Left lung (tissue), 10 donors: ENCODE data around the gene ZNF491. TPM values are rescaled to one million over a fixed set of nuclear protein-coding genes. Genes with fewer than 3 reads are reported as not detected.
"Not testable (repeated sequence)": the region's sequence is repeated elsewhere in the genome, so short reads cannot be mapped to it uniquely, and the experiment has no call there.

ENCODE experiments used
- ATAC-seq: fragments of 200-7000 bp; cut with Tn5 transposase; one replicate; pipeline ENCODE4 v1.9.1; 2020; ENCODE audit warnings: moderate library complexity
- DNase-seq, 4 donors: peaks; one replicate each; pipeline ENCODE4 v3.0.0-alpha.2; 2013 to 2020
- H3K27ac ChIP-seq, 2 donors: fragments of 200-600 bp; sonication (generic) in 1 of 2; one replicate each; pipeline versions ENCODE4 v1.5.0 to v1.8.0; 2020 to 2021
- H3K27me3 ChIP-seq, 2 donors: fragments of 200-600 bp; sonication (generic) in 1 of 2; one replicate each; pipeline versions ENCODE4 v1.5.0 to v1.8.0; 2020 to 2021
- H3K36me3 ChIP-seq, 2 donors: fragments of 200-600 bp; sonication (generic) in 1 of 2; one replicate each; pipeline versions ENCODE4 v1.5.0 to v1.8.0; 2020 to 2021
- H3K4me1 ChIP-seq, 2 donors: fragments of 200-600 bp; one replicate each; pipeline ENCODE4 v1.8.0; 2021
- H3K4me3 ChIP-seq, 2 donors: fragments of 200-600 bp; sonication (generic) in 1 of 2; one replicate each; pipeline versions ENCODE4 v1.5.0 to v1.8.0; 2020 to 2021; ENCODE audit warnings: mild to moderate bottlenecking in 1 of 2
- H3K9me3 ChIP-seq, 2 donors: fragments of 200-600 bp; sonication (generic) in 1 of 2; one replicate each; pipeline versions ENCODE4 v1.5.0 to v1.8.0; 2020 to 2021
- CTCF ChIP-seq, 2 donors: fragments of 200-600 bp; sonication (generic) in 1 of 2; IDR thresholded peaks; one replicate each; pipeline versions ENCODE4 v1.5.0 to v1.8.0; 2021; ENCODE audit warnings: antibody characterized with exemption in 2 of 2
- intact Hi-C, 2 donors: fragments of 100-400 bp; cut with DNase I; formaldehyde crosslinking; loops; one replicate each; pipeline versions ENCODE4 v1.11.2 to v1.14.2; 2022
- polyA plus RNA-seq, 6 donors: library from polyadenylated mRNA; unstranded; fragments of 120-200 nt; gene quantifications; one replicate each; pipeline ENCODE4 v1.2.1, GENCODE V29; 2013; ENCODE audit not compliant: insufficient read length in 6 of 6
- total RNA-seq, 2 donors: library from RNA; stranded (reverse); fragmentation: NEBNext Ultra II Directional; extraction: Animal tissue kit (Norgen Biotek cat#: 25700); gene quantifications; one replicate each; pipeline ENCODE4 v1.2.1, GENCODE V29; 2021
- donor health status: DM: no; HTN: yes; CAD: no.
- donor health status: DM: no; HTN: no; CAD: no.

Gene ZNF491
- total and polyA plus RNA-seq, 8 donors, result 2.0 to 10.2 (median 8.7) TPM

- Histone ChIP-seq H3K9me3 (peaks cover 0 to 4% of the 10 kb centered on the region in 2 donors), H3K4me3 (no peak overlapping the region), H3K27ac (no peak overlapping the region), H3K36me3 (no peaks in the 10 kb centered on the region), H3K4me1 (peaks cover 0 to 5% of the 10 kb centered on the region in 2 donors), H3K27me3 (no peaks in the 10 kb centered on the region)
- ATAC-seq, result no peak
- intact Hi-C loops, result no loop called here
- DNase-seq, result no peak
- TF ChIP-seq CTCF (IDR thresholded peaks at IDR 0.05), result no peak
Measured at GRCh38 chr19:11843722-11844121, 45.4 kb downstream of the ZNF491 start.

- H3K9me3 ChIP-seq, H3K36me3 ChIP-seq, H3K4me3 ChIP-seq, H3K27me3 ChIP-seq, H3K27ac ChIP-seq, intact Hi-C loops, DNase-seq, ATAC-seq: not testable (repeated sequence)
- H3K4me1 ChIP-seq, result peaks cover 0 to 20% of the 10 kb centered on the region in 2 donors
Measured at GRCh38 chr19:11847615-11848014, 49.3 kb downstream of the ZNF491 start.

- no peak for TF ChIP-seq CTCF (IDR thresholded peaks at IDR 0.05)
- intact Hi-C loops, result no loop called here
- Histone ChIP-seq H3K27ac (peak overlapping the region; percentile 53 to 65), H3K36me3 (no peaks in the 10 kb centered on the region), H3K4me3 (peak overlapping the region; percentile 59 to 71), H3K4me1 (peaks cover 0 to 20% of the 10 kb centered on the region in 2 donors), H3K9me3 (peaks cover 0 to 8% of the 10 kb centered on the region in 2 donors), H3K27me3 (no peaks in the 10 kb centered on the region)
- DNase-seq (no peak), ATAC-seq (no peak)
Measured at GRCh38 chr19:11848200-11848593, 49.9 kb downstream of the ZNF491 start.

- Histone ChIP-seq H3K36me3 (no peaks in the 10 kb centered on the region), H3K27ac (peak within 1 kb of the TSS; percentile 53 to 65), H3K4me3 (peak within 1 kb of the TSS; percentile 59 to 71), H3K9me3 (peaks cover 0 to 15% of the 10 kb centered on the region in 2 donors), H3K27me3 (no peaks in the 10 kb centered on the region), H3K4me1 (peaks cover 0 to 20% of the 10 kb centered on the region in 2 donors)
- ATAC-seq, result peak; percentile 100
- peak; percentile 83 to 94 (median 90) for DNase-seq
- no peak for TF ChIP-seq CTCF (IDR thresholded peaks at IDR 0.05)
- intact Hi-C loops, result no loop called here
Measured at GRCh38 chr19:11848594-11849469, 50.5 kb downstream of the ZNF491 start, which contains the start of gene ZNF439. ZNF439 (plus strand) TSS chr19:11848726; CDS start chr19:11848868, 142 bp downstream.

GRCh38 chr19:11850289-11850688 lies 52.0 kb downstream of the ZNF491 start:
- intact Hi-C loops, H3K36me3 ChIP-seq, DNase-seq, H3K27me3 ChIP-seq, H3K4me3 ChIP-seq, ATAC-seq, H3K27ac ChIP-seq: not testable (repeated sequence)
- Histone ChIP-seq H3K9me3 (peaks cover 0 to 18% of the 10 kb centered on the region in 2 donors), H3K4me1 (peaks cover 0 to 20% of the 10 kb centered on the region in 2 donors)

- Histone ChIP-seq H3K36me3 (no peaks in the 10 kb centered on the region), H3K9me3 (peaks cover 0 to 25% of the 10 kb centered on the region in 2 donors), H3K4me1 (peaks cover 0 to 17% of the 10 kb centered on the region in 2 donors), H3K4me3 (no peak overlapping the region), H3K27ac (no peak overlapping the region), H3K27me3 (no peaks in the 10 kb centered on the region)
- no peak for TF ChIP-seq CTCF (IDR thresholded peaks at IDR 0.05)
- ATAC-seq (no peak), DNase-seq (no peak)
- intact Hi-C loops, result no loop called here
Measured at GRCh38 chr19:11853358-11853757, 55.0 kb downstream of the ZNF491 start.
